Limb (tissue), 2 donors: ENCODE results near the gene SLC2A6.
A peak's percentile ranks its signal among the peaks of the same experiment; 100 is the strongest.

Experiments used
- DNase-seq, 2 donors: peaks; one replicate each; pipeline ENCODE4 v3.0.0-alpha.2; 2016; ENCODE audit errors: extremely low spot score in 2 of 2

SLC2A6 gene, protein sequence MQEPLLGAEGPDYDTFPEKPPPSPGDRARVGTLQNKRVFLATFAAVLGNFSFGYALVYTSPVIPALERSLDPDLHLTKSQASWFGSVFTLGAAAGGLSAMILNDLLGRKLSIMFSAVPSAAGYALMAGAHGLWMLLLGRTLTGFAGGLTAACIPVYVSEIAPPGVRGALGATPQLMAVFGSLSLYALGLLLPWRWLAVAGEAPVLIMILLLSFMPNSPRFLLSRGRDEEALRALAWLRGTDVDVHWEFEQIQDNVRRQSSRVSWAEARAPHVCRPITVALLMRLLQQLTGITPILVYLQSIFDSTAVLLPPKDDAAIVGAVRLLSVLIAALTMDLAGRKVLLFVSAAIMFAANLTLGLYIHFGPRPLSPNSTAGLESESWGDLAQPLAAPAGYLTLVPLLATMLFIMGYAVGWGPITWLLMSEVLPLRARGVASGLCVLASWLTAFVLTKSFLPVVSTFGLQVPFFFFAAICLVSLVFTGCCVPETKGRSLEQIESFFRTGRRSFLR

DNA sequence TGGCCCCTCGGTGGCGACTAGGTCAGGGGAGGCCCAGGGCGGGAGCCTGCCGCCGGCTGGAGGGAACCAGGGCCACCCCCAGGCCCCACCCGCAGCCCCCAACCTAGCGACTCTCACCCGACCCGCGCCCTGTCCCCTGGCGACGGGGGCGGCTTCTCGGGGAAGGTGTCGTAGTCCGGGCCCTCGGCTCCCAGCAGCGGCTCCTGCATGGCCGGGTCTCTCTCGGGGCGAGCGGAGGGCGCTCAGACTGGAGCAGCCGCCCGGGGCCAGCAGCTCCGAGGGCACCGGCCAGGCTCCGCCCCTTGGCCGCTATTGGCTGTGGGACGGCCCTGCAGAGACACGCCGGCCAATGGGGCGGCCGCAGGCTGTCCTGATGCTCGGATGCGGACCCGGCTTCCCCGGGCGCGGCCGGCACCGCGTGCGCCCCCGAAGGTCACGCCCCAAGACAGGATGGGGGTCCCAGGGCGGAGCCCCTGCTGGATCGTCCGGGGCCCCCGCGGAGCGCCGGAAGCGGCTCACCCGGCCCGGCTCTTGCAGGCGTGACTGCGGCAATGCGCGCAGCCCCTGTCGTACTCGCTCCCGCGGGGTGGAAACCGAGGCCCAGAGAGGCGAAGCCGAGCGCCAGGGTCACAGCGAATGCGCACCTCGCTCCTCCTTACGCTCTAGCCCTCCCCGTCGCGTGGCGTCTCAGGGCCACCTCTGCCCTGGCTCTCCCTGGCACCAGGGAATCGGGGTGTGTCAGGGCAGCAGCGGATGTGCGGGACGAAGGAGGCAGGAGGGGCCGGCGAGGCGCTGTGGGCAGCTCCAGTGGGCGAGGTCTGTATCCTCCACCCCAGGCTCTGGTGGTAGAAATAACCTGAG lies at the start of gene SLC2A6:
Gene SLC2A6, minus strand, starts transcription at position 249 of the 861 bp plus-strand sequence. Its CDS starts 40 bp downstream, at position 209.
- DNase-seq: peak; percentile 70 to 87

DNA sequence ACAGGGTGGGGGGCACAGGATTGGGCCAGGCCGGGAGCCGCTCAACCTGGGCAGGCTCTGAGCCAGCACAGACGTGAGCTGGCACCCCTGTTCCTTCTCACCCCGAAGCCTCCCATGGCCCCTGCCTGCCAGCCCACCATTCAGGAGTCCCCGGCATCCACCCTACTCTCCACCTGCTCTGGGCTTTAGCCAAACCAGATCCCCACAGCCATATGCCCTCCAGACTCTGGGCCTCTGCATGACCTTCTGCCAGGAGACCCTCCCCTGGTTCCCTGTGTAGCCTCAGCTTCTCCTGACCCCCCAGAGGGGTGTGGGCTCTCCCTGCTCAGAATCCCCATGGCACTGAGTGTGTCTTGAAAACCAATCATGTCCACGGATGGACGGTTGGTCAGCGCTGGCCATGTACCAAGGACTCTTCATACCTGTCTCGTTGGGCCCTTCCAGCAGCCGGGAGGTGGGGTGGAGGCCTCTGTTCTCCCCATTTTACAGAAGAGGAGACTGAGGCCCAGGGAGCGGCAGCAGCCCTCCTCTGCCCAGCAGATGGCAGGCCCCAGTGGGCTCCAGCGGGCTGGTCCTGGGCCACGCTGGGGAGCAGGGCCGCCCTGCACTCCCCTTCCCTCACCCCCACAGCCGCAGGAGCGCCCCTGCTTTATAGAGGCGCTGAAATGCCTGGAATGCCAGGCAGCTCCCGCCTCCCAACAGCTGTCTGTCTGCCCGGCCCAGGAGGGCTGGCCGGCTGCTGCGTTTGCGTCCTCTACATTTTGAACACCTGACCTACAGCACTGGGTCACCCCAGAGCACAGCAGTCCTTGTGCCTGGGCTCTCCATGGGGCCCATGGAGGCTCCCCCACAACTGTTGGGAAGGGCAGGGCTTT lies 49.3 kb upstream of the SLC2A6 start:
- DNase-seq: peak in 1 of 2 donors; percentile 57

DNA sequence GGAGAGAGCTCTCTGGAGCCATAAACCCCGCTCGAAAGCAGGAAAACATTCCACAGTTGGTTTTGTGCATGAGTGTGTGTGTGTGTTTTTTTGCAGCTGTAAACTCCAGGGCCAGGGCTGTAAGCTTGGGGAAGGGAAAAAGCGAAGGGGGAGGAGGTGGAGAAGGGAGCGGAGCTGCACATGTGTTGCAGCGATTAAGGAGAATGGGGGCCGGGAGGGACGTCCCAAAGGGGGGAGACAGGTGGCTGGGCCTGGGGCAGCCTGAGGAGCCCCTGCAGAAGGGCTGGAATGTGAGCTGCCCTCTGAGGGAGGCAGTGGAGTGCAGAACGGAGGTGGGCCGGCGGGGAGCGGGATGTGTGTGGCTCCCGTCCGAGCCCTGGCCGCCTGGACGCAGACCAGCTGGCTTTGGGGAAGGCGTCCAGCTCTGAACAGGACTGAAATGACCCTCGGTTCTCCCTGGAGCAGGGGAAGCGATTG lies 48.6 kb upstream of the SLC2A6 start:
- peak; percentile 71 to 78 for DNase-seq

DNA sequence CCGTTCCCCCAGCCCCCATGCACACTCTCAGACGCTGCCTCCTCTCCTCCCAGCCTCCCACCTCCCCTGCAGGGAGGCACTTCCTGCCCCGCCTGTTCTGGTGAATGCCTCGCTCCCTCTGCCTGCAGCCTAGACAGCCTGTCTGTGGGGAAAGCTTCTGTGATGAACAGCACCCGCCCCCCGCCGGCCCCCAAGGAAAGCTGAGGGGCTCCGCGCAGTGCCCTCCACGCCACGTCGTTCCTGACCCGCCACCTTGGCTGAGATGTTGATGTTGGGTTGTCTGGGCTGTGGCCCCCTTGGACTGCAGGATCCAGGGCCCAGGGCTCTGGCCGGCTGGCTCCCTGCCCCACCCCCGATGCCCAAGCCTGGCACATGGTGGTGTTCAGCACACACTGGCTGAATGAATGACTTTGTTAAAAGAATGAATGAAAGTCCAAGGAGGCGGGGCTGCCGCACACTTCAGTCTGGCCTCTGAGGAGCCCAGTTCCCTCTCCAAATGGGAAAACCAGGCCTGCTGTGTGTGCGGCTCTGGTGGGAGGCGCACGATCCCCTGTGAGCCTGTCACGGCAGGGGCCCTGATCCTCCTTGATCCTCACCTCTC lies 47.9 kb upstream of the SLC2A6 start:
- peak in 1 of 2 donors; percentile 62 for DNase-seq

DNA sequence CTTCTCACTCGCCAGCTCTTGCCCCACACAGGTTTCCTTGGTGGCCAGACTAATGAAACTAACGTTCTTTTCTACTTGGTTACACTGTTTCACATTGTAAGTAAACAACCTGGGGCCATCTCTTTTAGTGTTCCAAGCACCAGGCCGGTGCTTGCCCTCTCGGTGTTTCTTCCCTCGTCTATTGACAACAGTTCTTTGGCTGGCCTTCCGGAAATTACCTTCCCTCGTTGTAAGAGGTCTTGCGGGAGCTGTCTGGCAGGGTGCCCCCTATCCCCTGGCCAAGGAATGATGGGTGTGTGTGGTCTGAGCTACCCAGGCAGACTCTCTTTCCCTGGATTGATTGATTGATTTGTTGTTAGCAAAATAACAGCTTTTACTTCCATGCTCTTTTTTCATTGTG lies 46.8 kb upstream of the SLC2A6 start:
- DNase-seq: no peak

DNA sequence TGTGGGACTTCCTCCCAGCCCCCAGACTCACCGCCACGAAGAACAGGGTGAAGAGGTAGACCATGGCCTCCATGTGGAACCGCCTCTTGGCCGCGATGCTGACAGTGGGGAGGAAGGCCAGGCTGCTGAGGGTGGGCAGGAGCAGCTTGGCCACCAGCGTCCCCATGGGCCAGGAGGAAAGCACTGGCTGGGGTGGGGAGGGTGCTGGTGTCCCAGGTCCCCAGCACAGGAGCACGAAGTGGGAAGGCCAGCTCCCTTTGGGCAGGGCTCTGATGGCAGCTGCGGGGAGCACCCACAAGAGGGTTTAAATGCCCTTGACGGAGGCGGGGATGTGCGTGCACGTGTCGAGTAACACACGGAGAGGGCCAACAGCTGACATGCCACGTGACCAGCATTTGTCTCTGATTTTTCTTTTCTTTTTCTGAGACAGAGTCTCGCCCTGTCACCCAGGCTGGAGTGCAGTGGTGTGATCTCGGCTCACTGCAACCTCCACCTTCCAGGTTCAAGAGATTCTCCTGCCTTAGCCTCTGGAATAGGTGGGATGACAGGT lies 45.9 kb upstream of the SLC2A6 start, which contains the start of gene MYMK:
Gene MYMK, minus strand, starts transcription at position 281 of the 550 bp plus-strand sequence. Its CDS starts 115 bp downstream, at position 166.
- no peak for DNase-seq

DNA sequence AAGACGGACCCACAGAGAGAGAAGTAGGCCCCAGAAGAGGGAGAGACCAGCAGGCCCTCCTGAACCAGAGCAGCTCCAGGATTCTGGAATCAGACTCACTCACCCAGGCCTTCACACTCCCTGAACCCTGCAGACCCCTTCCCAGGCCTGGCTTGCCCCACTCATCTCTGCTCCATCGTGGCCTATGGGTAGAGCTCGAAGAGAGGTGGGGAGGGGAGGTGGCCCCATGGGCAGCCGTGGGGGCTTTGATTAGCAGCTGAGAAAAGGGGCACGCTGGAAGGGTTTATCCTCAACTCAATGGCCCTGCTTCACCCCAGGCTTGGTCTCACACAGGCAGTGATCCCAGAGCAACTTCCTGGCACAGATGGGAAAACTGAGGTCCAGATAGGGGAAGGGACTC lies 45.2 kb upstream of the SLC2A6 start:
- no peak for DNase-seq

DNA sequence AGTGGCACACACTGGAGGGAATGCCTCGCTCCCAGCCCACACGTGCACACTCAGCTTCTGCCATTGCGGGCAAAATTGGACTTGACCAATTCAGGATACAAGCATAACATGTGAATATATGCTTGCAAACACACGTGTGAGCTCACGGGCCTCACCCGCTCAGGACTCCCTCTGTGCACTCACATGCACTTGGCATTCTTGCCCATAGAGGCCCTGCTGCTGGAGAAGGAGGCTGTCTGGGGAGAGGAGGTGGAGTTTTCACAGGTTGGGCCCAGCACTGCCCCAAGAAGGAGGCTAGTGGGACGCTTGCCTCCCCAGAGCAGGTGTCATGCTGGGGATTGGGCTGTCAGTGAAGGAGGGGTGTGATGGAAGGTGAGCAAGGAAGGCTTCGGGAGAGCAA lies 44.2 kb upstream of the SLC2A6 start:
- DNase-seq: no peak

DNA sequence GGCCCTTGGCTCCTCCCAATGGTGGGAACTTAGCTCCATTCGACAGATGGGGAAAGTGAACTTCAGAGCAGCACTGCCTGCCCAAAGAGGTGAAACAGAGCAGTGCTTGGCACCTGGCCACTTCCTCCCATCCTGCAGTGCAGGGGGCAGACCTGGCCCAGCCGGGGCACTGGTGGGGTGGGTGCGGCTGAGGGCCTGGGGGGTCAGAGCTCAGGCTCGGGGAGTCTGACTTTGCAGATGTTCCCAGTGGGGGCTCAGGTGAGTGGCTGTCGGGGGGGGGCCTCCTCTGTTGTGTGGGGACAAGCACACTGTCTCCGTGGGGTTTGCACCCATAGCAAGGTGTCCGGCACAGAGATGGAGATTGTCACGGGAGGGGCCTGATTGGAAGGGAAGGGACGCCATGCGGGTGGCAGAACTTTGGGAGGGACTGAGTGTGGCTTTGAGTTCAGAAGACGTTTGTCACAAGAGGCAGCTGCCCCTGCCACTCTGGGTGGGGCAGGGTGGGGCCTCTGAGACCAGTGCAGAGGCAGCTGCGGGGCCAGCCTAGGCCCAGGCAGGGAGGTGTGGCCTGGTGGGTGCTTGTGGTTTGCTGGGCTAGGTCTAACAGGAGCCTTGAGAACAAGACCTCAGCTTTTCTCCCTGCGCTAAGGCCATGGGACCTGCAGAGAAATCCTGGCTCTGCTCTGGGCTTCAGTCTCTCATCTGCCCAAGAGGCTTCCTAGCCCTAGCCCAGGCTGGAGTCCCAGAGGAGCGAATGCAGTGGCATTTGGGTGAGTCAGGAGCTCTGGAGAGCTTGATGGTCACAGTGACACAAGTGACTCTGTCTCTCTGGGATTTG lies 43.4 kb upstream of the SLC2A6 start:
- no peak for DNase-seq

DNA sequence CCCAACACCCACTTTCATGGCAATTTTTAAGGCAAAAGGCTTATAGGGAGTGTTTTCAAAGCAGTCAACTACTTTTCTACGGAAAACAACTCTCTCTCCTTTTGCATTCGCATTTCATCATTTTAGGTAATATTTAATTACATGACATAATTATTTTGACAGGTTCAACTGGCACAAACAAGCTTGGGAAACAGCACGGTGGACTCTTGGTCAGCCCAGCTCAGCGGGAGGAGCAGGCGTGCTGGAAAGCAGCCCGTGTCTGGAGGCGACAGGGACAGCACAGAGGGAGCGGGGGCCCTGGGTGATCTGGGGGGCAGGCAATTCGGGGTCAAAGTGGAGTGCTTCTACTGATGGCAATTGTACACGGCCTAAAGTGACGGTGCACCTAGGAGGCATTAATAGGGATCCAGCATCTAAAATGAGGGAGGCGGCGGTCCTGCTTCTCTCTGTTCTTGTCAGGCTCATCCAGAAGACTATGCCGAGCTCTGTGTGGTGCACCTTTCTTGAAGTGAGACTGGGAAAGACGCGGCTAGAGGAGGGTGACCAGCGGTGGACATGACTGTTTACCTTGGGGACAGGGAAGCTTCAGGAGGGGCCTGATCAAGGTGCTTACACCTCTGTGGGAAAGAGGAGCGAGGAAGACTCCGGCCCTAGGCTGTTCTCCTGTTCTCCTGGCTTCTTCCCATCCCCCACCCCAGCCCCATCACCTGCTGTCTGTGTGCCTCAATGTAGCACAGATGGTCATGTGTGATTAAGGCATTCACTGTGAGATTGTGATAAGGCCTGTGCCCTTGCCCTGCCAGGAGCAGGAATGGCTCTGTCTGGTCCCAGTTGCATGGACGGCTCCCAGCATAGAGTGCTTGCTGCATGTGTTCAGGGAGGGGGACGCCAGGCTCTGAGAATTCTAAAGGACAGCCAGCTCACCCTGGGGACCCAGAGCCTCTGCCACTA lies 42.5 kb upstream of the SLC2A6 start:
- no peak for DNase-seq

DNA sequence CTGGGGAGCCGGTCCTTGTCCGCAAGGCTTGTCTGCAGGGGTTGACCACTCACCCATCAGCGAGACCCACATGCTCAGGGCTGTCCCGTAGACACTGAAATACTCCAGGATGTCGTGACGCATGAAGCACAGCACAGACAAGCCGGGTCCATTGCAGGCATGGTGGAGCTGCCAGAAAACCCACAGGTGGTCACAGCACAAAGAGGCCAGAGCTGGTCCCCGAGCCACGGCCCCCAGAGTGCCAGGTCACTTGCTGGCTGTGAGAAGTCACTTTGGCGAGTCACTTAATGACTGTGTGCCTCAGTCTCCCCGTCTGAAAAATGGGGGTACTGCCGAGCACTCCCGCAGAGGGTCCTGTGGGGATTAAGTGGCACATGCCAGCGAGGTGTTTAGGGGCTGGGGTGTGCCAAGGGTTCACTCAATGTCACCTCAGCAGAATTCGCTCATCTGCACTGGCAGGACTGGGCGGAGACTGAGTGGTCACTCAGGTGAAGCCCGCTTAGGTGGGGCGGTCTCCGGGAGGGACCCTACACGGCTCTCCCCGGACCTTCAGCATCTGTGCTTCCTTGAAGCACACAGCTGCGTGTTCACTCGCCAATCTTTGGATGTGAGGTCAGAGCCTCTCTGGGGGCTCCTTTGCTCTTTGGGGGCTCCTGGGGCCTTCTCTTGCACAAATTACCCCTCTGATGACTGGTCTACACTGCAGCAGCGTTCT lies 41.4 kb upstream of the SLC2A6 start:
- DNase-seq: no peak

DNA sequence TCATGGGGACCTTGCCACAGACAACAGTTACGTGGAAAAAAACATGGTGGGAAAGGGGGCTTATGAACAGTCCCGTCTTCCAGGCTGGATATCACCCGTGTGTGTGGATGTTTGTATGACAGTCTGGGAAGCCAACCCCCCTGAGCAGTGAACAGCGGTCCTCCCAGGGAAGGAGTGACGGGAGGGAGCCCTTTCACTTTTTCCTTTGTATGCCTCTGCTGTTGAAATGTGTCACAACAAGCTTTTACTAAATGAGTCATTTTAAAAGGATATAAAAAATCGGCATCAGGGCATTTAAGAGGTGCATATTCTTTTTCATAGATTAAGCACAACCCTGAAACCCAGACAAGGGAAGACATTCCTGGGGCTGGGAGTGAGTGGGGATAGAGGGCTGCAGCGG lies 40.8 kb upstream of the SLC2A6 start:
- DNase-seq: no peak

DNA sequence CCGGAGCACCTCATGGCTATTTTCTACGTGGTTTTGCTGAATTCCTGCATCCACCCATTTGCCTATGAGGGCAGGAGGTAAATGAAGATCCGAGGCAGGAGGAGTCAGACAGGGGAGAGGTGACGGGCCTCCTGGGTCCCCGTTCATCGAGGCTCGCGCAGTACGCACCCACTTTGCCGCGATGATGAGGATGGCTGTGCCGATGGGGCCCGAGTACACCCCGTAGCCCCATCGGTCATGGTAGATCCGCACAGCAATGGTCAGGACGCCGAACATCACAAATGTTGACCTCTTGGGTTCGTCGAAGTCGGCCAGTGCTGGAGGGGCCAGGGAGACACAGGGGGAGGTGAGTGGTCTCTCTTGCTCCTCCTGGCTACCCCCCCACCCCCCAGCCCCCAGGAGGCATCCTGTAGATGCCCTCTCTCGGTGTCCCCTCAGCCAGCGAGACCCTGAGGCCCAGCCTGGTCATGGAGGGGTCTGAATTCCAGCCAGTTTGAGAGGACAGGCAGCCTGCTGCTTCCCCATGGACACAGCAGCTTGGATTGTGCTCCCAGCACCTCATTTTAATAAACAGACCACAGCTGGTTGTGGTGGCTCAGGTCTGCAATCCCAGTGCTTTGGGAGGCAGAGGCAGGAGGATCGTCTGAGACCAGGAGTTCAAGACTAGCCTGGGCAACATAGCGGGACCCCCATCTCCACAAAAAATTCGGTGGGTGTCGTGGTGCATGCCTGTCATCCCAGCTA lies 40.0 kb upstream of the SLC2A6 start:
- DNase-seq: no peak

DNA sequence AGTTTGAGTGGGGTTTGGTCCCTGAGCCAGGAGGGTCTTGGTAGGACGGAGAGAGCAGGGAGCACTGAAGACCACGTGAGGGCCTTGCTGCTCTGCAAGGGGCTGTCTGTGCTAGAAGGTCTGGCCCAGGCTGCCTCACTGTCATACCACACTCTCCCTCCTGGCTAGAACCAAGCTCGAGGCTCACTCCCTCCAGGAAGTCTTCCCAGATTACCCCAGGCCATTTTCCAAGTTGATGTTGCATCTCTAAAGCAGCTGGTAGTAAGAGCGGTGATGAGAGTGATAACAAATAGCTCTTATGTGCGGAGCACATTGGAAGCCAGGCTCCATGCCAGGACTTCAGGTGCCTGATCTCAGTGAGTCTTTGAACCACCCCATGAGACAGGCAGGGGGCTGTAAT lies 39.3 kb upstream of the SLC2A6 start:
- no peak for DNase-seq

DNA sequence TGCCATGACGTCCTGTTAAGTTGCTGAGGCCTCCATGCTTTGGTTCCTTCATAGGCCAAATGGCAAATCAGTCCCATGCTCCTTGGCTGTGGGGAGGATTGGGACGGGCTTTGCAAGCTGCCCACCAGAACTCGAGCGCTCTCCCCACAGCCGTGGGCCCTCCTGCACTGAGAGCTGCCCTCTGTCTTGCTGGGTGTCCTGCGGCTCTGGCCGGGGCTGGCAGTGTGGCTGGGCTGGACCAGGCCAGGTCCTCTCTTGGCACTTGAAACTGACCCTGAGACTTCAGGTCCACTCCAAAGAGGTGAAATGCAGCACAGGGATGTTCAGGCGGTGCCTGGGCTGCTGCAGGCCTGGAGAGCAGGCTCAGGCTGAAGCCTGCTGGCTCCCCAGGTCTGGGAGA lies 38.8 kb upstream of the SLC2A6 start:
- no peak for DNase-seq

DNA sequence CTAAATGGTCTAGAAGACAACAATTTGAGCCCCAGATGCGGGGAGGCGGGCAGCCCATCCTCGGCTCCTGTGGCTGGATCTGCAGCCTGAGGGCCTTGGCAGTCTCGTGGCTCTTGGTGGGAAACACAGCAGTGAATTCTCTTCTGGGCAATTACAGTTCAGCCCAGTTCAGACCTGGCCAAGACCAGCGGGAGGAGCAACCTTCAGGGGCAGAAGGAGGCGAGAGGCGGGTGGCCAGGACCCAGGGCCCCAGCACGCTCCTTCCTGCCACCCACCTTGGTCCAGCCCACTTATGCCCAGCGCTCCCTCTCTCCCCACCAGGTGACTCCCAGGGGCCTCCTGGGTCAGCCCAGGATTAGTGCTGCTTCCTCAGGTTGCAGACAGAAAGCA lies 38.1 kb upstream of the SLC2A6 start:
- no peak for DNase-seq
